Measurements from ENCODE around the gene TMEM245.

Gene TMEM245

DNA sequence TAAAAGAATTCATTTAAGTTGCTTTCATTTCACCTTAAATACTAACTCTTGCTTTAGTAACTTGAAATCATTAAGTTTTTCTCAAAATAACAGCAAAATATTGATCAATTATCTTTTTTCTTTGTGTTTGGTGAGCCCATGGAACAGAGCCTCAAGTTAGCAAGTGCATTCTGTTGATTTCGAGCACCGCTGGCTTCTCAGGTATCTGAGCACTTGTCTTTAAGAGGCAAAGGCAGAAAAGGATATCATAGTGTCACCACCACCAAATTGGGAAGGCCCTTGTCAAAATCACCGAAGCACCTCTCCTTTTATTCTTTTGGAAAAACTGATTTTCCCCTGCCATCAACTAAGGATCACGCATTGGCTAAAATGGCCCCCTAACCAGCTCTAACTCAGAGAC is 89.3 kb downstream of the TMEM245 start:
- H3K9me3 ChIP-seq, result no peaks in the 10 kb centered on the region
- TF ChIP-seq, protein P1, sequence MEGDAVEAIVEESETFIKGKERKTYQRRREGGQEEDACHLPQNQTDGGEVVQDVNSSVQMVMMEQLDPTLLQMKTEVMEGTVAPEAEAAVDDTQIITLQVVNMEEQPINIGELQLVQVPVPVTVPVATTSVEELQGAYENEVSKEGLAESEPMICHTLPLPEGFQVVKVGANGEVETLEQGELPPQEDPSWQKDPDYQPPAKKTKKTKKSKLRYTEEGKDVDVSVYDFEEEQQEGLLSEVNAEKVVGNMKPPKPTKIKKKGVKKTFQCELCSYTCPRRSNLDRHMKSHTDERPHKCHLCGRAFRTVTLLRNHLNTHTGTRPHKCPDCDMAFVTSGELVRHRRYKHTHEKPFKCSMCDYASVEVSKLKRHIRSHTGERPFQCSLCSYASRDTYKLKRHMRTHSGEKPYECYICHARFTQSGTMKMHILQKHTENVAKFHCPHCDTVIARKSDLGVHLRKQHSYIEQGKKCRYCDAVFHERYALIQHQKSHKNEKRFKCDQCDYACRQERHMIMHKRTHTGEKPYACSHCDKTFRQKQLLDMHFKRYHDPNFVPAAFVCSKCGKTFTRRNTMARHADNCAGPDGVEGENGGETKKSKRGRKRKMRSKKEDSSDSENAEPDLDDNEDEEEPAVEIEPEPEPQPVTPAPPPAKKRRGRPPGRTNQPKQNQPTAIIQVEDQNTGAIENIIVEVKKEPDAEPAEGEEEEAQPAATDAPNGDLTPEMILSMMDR (IDR thresholded peaks at IDR 0.05), result no peak
- no peak overlapping the region for H3K4me3 ChIP-seq (ENCODE audit: low read depth in 1 of 2, low read length in 1 of 2)
- H3K27me3 ChIP-seq, result no peaks in the 10 kb centered on the region
- no peak overlapping the region for H3K27ac ChIP-seq
- H3K36me3 ChIP-seq, result peaks cover 21% of the 10 kb centered on the region
- H3K4me1 ChIP-seq (ENCODE audit: control insufficient read depth in 1 of 2, insufficient read depth in 1 of 2, low read depth in 1 of 2, low read length in 1 of 2), result no peaks in the 10 kb centered on the region

DNA sequence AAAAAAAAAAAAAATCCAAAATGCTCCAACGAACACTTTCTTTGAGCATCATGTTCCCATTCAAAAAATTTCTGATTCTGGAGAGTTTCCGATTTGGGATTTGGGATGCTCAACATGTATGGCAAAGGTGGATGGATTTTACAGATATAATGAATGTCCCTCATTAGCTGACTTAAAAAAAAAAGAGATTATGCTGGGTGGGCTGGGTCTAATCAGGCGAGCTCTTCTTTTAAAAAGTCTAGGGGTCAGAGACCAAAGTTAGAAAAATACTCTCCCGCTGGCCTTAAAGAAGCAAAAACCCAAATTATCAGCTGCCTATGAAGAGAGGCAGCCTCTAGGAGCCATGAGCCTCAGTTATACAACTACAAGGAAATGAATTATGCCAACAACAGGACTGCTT is 91.3 kb downstream of the TMEM245 start:
- TF ChIP-seq, protein P1 (IDR thresholded peaks at IDR 0.05), result no peak
- Histone ChIP-seq H3K4me3 (ENCODE audit: low read depth in 1 of 2, low read length in 1 of 2) (no peak overlapping the region), H3K4me1 (ENCODE audit: control insufficient read depth in 1 of 2, insufficient read depth in 1 of 2, low read depth in 1 of 2, low read length in 1 of 2) (peaks cover 0 to 4% of the 10 kb centered on the region in 2 experiments), H3K36me3 (peaks cover 12% of the 10 kb centered on the region), H3K27me3 (no peaks in the 10 kb centered on the region), H3K27ac (no peak overlapping the region), H3K9me3 (no peaks in the 10 kb centered on the region)

DNA sequence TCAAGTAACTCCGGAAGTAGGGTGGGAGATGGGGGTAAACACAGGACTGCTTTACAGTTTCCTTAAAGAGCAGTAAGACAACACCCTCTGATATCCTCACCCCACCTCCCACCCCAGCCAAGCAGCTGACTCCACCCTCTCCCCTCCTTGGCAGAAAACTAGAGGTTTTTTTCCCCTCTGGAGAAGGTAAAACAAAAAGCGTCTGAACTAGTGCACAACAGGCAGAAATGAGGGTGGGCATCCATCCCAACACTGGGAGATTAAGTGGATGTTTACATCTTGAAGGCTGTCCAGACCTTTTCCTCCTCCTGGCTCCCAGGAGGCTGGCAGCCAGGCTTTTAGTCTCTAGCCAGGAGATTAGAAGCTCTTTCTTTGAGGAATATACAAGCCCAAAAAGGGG is 92.6 kb downstream of the TMEM245 start:
- TF ChIP-seq, protein P1 (IDR thresholded peaks at IDR 0.05), result no peak

DNA sequence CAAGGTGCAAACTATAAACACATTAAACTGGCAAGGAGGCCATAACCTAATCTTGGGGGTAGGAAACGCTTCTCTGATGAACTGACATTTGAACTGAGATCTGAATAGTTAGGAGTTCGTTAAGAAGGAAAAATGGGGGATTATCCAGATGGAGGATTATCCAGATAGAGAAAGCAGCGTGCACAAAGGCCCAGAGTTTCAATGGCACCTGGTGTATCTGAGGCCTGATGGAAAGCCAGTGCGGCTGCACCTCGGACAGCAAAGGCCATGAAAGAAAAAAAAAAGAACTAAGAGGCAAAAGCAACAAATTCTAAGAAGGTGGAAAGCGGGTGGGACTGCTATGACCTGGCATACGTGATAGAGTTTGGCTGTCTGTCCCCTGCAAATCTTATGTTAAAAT is 93.4 kb downstream of the TMEM245 start:
- TF ChIP-seq, protein P1 (IDR thresholded peaks at IDR 0.05), result no peak
- H3K4me3 ChIP-seq (ENCODE audit: low read depth in 1 of 2, low read length in 1 of 2), result no peak overlapping the region
- H3K36me3 ChIP-seq, result no peaks in the 10 kb centered on the region
- no peaks in the 10 kb centered on the region for H3K27me3 ChIP-seq
- H3K27ac ChIP-seq, result no peak overlapping the region
- no peaks in the 10 kb centered on the region for H3K9me3 ChIP-seq
- H3K4me1 ChIP-seq (ENCODE audit: control insufficient read depth in 1 of 2, insufficient read depth in 1 of 2, low read depth in 1 of 2, low read length in 1 of 2), result peaks cover 0 to 4% of the 10 kb centered on the region in 2 experiments

More for the DNA sequence above, 92.6 kb downstream of the TMEM245 start:
- Histone ChIP-seq H3K36me3 (peaks cover 4% of the 10 kb centered on the region), H3K4me3 (ENCODE audit: low read depth in 1 of 2, low read length in 1 of 2) (no peak overlapping the region), H3K9me3 (no peaks in the 10 kb centered on the region), H3K27me3 (no peaks in the 10 kb centered on the region), H3K27ac (no peak overlapping the region), H3K4me1 (ENCODE audit: control insufficient read depth in 1 of 2, insufficient read depth in 1 of 2, low read depth in 1 of 2, low read length in 1 of 2) (peaks cover 0 to 4% of the 10 kb centered on the region in 2 experiments)

DNA sequence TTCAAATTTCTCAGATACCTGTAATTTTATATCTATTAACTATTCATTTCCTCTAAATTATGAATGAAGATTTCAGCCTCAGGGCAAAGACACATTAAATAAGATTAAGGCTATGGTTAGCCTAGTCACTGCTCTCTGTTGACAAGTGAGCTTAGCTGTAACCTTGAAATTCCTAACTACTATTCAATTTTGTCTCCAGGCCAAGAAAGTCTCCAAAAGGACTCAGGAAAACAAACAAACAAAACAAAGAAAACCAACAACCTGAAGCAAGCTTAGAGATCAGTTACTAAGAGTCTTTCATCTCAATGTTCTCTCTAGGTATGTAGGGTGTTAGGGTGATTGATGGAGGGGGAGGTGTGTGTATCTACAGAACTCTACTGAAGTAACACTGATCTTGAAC is 96.9 kb downstream of the TMEM245 start:
- no peaks in the 10 kb centered on the region for H3K36me3 ChIP-seq
- peaks cover 0 to 4% of the 10 kb centered on the region in 2 experiments for H3K4me1 ChIP-seq (ENCODE audit: control insufficient read depth in 1 of 2, insufficient read depth in 1 of 2, low read depth in 1 of 2, low read length in 1 of 2)
- no peak overlapping the region for H3K4me3 ChIP-seq (ENCODE audit: low read depth in 1 of 2, low read length in 1 of 2)
- H3K27ac ChIP-seq, result no peak overlapping the region
- no peaks in the 10 kb centered on the region for H3K9me3 ChIP-seq
- no peaks in the 10 kb centered on the region for H3K27me3 ChIP-seq
- TF ChIP-seq, protein P1 (IDR thresholded peaks at IDR 0.05), result no peak
